Measurements from ENCODE around the gene SIGLEC11.

Gene SIGLEC11

GRCh38 chr19:49915271-49915670 is 45.7 kb downstream of the SIGLEC11 start:
- Histone ChIP-seq H3K4me3 (ENCODE audit: low read depth, low read length) (no peak overlapping the region), H3K36me3 (ENCODE audit: control insufficient read depth in 2 of 2, insufficient read depth in 1 of 2, low read length in 2 of 2) (peaks cover 57 to 78% of the 10 kb centered on the region in 2 experiments), H3K9me3 (ENCODE audit: control insufficient read depth, insufficient read depth, low read depth, low read length) (no peaks in the 10 kb centered on the region), H3K4me1 (ENCODE audit: control insufficient read depth, insufficient read depth, low read length) (no peaks in the 10 kb centered on the region), H3K27ac (ENCODE audit: extremely low read depth, low read depth, low read length) (no peak overlapping the region)
- CTCF ChIA-PET, result interaction anchor here (0.6 to 0.9 kb wide), 3 partner anchors 22 to 150 kb away, joined by 3 to 4 read pairs (median 3); partner anchors contain the start of genes VRK3 and ZNF473
- POLR2A ChIA-PET, result interaction anchor here (2.4 kb wide), 1 partner anchor 14 kb away, joined by 16 read pairs; the partner anchor contains the start of genes ATF5 and NUP62
- TF ChIP-seq GFI1B (tag by site-specific recombination; IDR thresholded peaks at IDR 0.05) (no peak), HOXC10 (CRISPR knock-in tag; IDR thresholded peaks at IDR 0.05) (no peak), EGR2 (tag by site-specific recombination; IDR thresholded peaks at IDR 0.05; ENCODE audit: low read depth) (no peak), ZNF280C (tag by site-specific recombination; IDR thresholded peaks at IDR 0.05) (no peak), ZNF366 (tag by site-specific recombination; conservative IDR thresholded peaks at IDR 0.05) (no peak), ZNF10 (tag by site-specific recombination; IDR thresholded peaks at IDR 0.05) (no peak), ZNF549 (tag by site-specific recombination; IDR thresholded peaks at IDR 0.05) (no peak), ZNF248 (tag by site-specific recombination; IDR thresholded peaks at IDR 0.05) (no peak), GLI4 (tag by site-specific recombination; IDR thresholded peaks at IDR 0.05) (no peak), ZNF571 (tag by site-specific recombination; IDR thresholded peaks at IDR 0.05) (no peak), ZNF146 (tag by site-specific recombination; IDR thresholded peaks at IDR 0.05) (no peak), ZNF624 (tag by site-specific recombination; IDR thresholded peaks at IDR 0.05) (no peak), ZFP41 (tag by site-specific recombination; IDR thresholded peaks at IDR 0.05; ENCODE audit: borderline replicate concordance) (no peak), SCRT2 (tag by site-specific recombination; IDR thresholded peaks at IDR 0.05) (no peak)

- POLR2A ChIA-PET, result interaction anchor here (0.9 to 2.0 kb wide), 3 partner anchors 8 to 37 kb away, joined by 3 to 6 read pairs (median 5); partner anchors contain the start of genes AKT1S1, ATF5, NUP62 and TBC1D17
- CTCF ChIA-PET, result interaction anchor here (0.7 to 1.3 kb wide), 4 partner anchors 15 to 345 kb away, joined by 3 read pairs; partner anchors contain the start of genes ATF5 and NUP62
Observed at GRCh38 chr19:49913720-49914119, 47.3 kb downstream of the SIGLEC11 start.

GRCh38 chr19:49912965-49913685 is 47.8 kb downstream of the SIGLEC11 start:
- TF ChIP-seq ZNF398 (tag by site-specific recombination; IDR thresholded peaks at IDR 0.05) (no peak), ZNF335 (tag by site-specific recombination; conservative IDR thresholded peaks at IDR 0.05) (no peak), ZSCAN23 (tag by site-specific recombination; IDR thresholded peaks at IDR 0.05) (no peak), ZNF776 (tag by site-specific recombination; IDR thresholded peaks at IDR 0.05; ENCODE audit: borderline replicate concordance) (no peak), ZNF555 (tag by site-specific recombination; conservative IDR thresholded peaks at IDR 0.05) (no peak)
- H3K27ac ChIP-seq (ENCODE audit: extremely low read depth, low read depth, low read length), result 0 out of 2 replicates have a peak overlapping the region, but pooled peaks have one; percentile 27
- H3K4me1 ChIP-seq (ENCODE audit: control insufficient read depth, insufficient read depth, low read length), result no peaks in the 10 kb centered on the region
- no peak overlapping the region for H3K4me3 ChIP-seq (ENCODE audit: low read depth, low read length)
- POLR2A ChIA-PET, result interaction anchor here (0.9 to 2.0 kb wide), 3 partner anchors 9 to 36 kb away, joined by 3 to 6 read pairs (median 5); partner anchors contain the start of genes AKT1S1, ATF5, NUP62 and TBC1D17
- CTCF ChIA-PET, result interaction anchor here (0.6 to 1.3 kb wide), 3 partner anchors 16 to 70 kb away, joined by 3 read pairs; partner anchors contain the start of genes ATF5 and NUP62
- peaks cover 59 to 87% of the 10 kb centered on the region in 2 experiments for H3K36me3 ChIP-seq (ENCODE audit: control insufficient read depth in 2 of 2, insufficient read depth in 1 of 2, low read length in 2 of 2)
- no peaks in the 10 kb centered on the region for H3K9me3 ChIP-seq (ENCODE audit: control insufficient read depth, insufficient read depth, low read depth, low read length)

More at GRCh38 chr19:49913720-49914119, 47.3 kb downstream of the SIGLEC11 start:
- Histone ChIP-seq H3K27ac (ENCODE audit: extremely low read depth, low read depth, low read length) (0 out of 2 replicates have a peak overlapping the region, but pooled peaks have one; percentile 27), H3K9me3 (ENCODE audit: control insufficient read depth, insufficient read depth, low read depth, low read length) (no peaks in the 10 kb centered on the region), H3K4me3 (ENCODE audit: low read depth, low read length) (no peak overlapping the region), H3K36me3 (ENCODE audit: control insufficient read depth in 2 of 2, insufficient read depth in 1 of 2, low read length in 2 of 2) (peaks cover 61 to 86% of the 10 kb centered on the region in 2 experiments), H3K4me1 (ENCODE audit: control insufficient read depth, insufficient read depth, low read length) (no peaks in the 10 kb centered on the region)
- TF ChIP-seq ZFP41 (tag by site-specific recombination; IDR thresholded peaks at IDR 0.05; ENCODE audit: borderline replicate concordance), result no peak
- no peak for TF ChIP-seq HOXA7 (CRISPR knock-in tag; IDR thresholded peaks at IDR 0.05; ENCODE audit: borderline replicate concordance)
- no peak for TF ChIP-seq BCL6B (tag by site-specific recombination; IDR thresholded peaks at IDR 0.05)

Measured in HEK293 (cell line).